AG09319 (cell line): ENCODE measurements around the gene MYG1.

ENCODE experiments used
- DNase-seq: peaks from one replicate; pipeline ENCODE4 v3.0.0-alpha.2; 2010; ENCODE audit warnings: low read depth; ENCODE audit errors: extremely low read depth
- TF ChIP-seq, protein P1 (sequence below): IDR thresholded peaks from 2 replicates; pipeline ENCODE4 v1.5.1; 2011; ENCODE audit warnings: low read depth, mild to moderate bottlenecking, inconsistent platforms, low read length, moderate library complexity

Gene MYG1

GRCh38 chr12:53346491-53346890 lies 47.0 kb downstream of the MYG1 start:
- DNase-seq, result no peak
- TF ChIP-seq, protein P1, sequence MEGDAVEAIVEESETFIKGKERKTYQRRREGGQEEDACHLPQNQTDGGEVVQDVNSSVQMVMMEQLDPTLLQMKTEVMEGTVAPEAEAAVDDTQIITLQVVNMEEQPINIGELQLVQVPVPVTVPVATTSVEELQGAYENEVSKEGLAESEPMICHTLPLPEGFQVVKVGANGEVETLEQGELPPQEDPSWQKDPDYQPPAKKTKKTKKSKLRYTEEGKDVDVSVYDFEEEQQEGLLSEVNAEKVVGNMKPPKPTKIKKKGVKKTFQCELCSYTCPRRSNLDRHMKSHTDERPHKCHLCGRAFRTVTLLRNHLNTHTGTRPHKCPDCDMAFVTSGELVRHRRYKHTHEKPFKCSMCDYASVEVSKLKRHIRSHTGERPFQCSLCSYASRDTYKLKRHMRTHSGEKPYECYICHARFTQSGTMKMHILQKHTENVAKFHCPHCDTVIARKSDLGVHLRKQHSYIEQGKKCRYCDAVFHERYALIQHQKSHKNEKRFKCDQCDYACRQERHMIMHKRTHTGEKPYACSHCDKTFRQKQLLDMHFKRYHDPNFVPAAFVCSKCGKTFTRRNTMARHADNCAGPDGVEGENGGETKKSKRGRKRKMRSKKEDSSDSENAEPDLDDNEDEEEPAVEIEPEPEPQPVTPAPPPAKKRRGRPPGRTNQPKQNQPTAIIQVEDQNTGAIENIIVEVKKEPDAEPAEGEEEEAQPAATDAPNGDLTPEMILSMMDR, result no peak

DNA sequence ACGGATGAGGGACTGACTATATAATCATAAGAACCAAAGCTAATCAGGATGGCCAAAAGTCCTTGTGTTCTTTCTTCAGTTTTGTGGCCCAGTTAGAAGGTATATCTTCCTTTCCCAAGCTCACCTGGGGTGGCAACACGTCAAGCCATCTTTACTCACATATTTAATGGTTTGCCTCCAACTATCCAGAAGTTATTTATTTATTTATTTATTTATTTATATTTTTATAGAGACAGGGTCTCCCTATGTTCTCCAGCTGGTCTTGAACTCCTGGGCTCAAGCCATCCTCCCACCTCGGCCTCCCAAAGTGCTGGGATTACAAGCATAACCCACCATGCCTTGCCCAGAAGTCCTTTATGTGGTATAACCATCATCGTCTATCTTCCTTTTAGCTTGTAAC lies 48.4 kb downstream of the MYG1 start:
- TF ChIP-seq, protein P1, result no peak
- DNase-seq, result no peak

DNA sequence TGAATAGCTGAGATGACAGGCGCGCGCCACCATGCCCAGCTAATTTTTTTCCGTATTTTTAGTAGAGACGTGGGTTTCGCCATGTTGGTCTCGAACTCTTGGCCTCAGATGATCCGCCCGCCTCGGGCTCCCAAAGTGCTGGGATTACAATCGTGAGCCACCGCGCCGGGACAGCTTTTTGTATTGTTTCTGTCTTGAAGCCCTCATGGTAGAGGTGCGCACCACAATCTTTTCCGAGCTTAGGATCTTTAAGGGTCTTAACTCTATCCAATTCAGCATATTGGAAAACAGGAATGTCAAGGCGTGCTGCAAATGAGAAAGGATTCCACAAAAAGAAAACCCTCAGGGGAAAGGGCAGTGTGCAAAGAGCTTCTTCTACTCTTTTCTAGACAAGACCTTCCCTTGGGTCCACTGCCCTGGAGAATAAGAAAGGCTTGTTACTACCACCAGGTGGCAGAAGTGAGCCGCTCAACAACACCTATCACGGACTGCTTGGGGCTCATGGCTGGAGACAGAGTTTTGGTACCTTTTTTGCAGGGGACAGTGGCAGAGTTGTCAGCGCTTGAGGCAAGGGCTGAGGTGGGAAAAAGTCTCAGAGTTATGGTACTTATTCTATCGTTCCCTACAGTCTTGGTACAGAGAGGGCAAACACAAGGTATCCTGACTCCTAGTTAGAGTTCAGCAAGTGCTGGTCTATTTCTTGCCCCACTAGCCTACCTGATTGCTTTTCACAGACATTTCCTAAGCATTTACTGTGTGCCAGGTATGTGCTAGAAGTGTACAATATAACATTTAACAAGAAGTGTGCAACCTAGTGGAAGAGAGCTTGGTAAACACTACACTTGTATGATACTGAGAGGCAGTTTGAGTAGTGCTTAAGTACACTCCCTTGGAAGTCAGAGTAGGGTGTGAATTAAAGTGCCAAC lies 53.1 kb downstream of the MYG1 start:
- DNase-seq, result peak; percentile 60
- TF ChIP-seq, protein P1, result peak; percentile 83

- no peak for DNase-seq
- TF ChIP-seq, protein P1, result no peak
These were observed 53.8 kb downstream of the MYG1 start for GRCh38 chr12:53353257-53353655.

DNA sequence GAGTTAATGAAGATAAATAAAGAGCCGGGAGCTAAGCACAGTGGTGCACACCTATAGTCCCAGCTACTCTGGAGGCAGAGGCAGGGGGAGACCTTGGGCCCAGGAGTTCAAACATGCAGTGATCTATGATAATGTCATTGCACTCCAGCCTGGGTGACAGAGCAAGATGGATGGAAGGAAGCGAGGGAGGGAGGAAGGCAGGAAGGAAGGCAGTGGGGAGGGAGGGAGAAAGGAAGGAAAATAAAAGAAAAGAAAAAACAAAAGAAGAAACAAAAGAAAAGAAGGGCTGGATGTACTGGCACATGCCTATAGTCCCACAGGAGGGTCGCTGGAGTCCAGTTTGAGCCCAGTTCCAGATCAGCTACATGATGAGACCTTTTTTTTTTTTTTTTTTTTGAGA lies 55.6 kb downstream of the MYG1 start:
- TF ChIP-seq, protein P1, result no peak
- no peak for DNase-seq
